Brain microvascular endothelial cell (primary cell): ENCODE measurements around the gene FGD5.

Experiments
- DNase-seq: peaks from one replicate; pipeline ENCODE4 v3.0.0-alpha.2; 2020
- H3K27ac ChIP-seq: fragments of 250-450 bp; sonication (Bioruptor Pico); 2 replicates; pipeline ENCODE4 v1.5.1; 2020; ENCODE audit warnings: mild to moderate bottlenecking, moderate library complexity
- H3K27me3 ChIP-seq: fragments of 250-450 bp; sonication (Bioruptor Pico); replicated peaks from 2 replicates; pipeline ENCODE4 v1.5.1; 2020; ENCODE audit warnings: mild to moderate bottlenecking
- H3K36me3 ChIP-seq: fragments of 250-450 bp; sonication (Bioruptor Pico); replicated peaks from 2 replicates; pipeline ENCODE4 v1.5.1; 2020; ENCODE audit warnings: mild to moderate bottlenecking
- H3K4me3 ChIP-seq: 2 replicates; pipeline ENCODE4 v1.5.1; 2011; ENCODE audit warnings: low read depth, mild to moderate bottlenecking, control low read depth, low read length, moderate library complexity
- CTCF ChIP-seq: IDR thresholded peaks from 2 replicates; pipeline ENCODE4 v1.5.1; 2011; ENCODE audit warnings: low read depth, mild to moderate bottlenecking, moderate library complexity, low read length, control low read depth, inconsistent platforms; ENCODE audit errors: missing control alignments
- in situ Hi-C: cut with HindIII; loops from 2 replicates; pipeline ENCODE4 v1.10.0; 2017; ENCODE audit warnings: low sequenced_read_pairs, low pct_ligation_motif_present

The FGD5 gene

GRCh38 chr3:14823393-14823792 is 4.6 kb downstream of the FGD5 start:
- H3K27me3 ChIP-seq, result no peaks in the 10 kb centered on the region
- H3K4me3 ChIP-seq, result no peak overlapping the region
- no peak for TF ChIP-seq CTCF
- no peak overlapping the region for H3K27ac ChIP-seq
- no peak for DNase-seq
- in situ Hi-C loops, result no loop called here
- no peaks in the 10 kb centered on the region for H3K36me3 ChIP-seq

GRCh38 chr3:14823910-14824629 is 5.3 kb downstream of the FGD5 start:
- Histone ChIP-seq H3K27ac (no peak overlapping the region), H3K4me3 (no peak overlapping the region), H3K36me3 (no peaks in the 10 kb centered on the region)

GRCh38 chr3:14824646-14825045 is 5.9 kb downstream of the FGD5 start:
- TF ChIP-seq CTCF, result no peak
- H3K36me3 ChIP-seq, result no peaks in the 10 kb centered on the region
- H3K4me3 ChIP-seq, result no peak overlapping the region
- no peak for DNase-seq
- H3K27me3 ChIP-seq, result no peaks in the 10 kb centered on the region
- no peak overlapping the region for H3K27ac ChIP-seq
- in situ Hi-C loops, result no loop called here

More at GRCh38 chr3:14823910-14824629, 5.3 kb downstream of the FGD5 start:
- no peak for DNase-seq
- in situ Hi-C loops, result no loop called here
- no peak for TF ChIP-seq CTCF
- H3K27me3 ChIP-seq, result no peaks in the 10 kb centered on the region

- Histone ChIP-seq H3K27me3 (no peaks in the 10 kb centered on the region), H3K27ac (no peak overlapping the region)
These were observed 7.3 kb downstream of the FGD5 start for GRCh38 chr3:14826069-14826468.

GRCh38 chr3:14827776-14828175 is 9.0 kb downstream of the FGD5 start:
- TF ChIP-seq CTCF, result no peak
- no peak for DNase-seq
- in situ Hi-C loops, result no loop called here
- Histone ChIP-seq H3K4me3 (no peak overlapping the region), H3K27me3 (no peaks in the 10 kb centered on the region), H3K27ac (no peak overlapping the region), H3K36me3 (no peaks in the 10 kb centered on the region)

More at GRCh38 chr3:14826069-14826468, 7.3 kb downstream of the FGD5 start:
- no peak for DNase-seq
- H3K4me3 ChIP-seq, result no peak overlapping the region
- H3K36me3 ChIP-seq, result no peaks in the 10 kb centered on the region
- in situ Hi-C loops, result no loop called here
- TF ChIP-seq CTCF, result no peak

GRCh38 chr3:14829811-14830210 is 11.0 kb downstream of the FGD5 start:
- Histone ChIP-seq H3K4me3 (no peak overlapping the region), H3K27me3 (no peaks in the 10 kb centered on the region), H3K36me3 (no peaks in the 10 kb centered on the region), H3K27ac (no peak overlapping the region)
- TF ChIP-seq CTCF, result no peak
- in situ Hi-C loops, result no loop called here
- DNase-seq, result no peak
